Measurements from ENCODE around the gene DNAJC6.

GRCh38 chr1:65319754-65320153 is 10.4 kb downstream of the DNAJC6 start:
- TF ChIP-seq CTCF (IDR thresholded peaks at IDR 0.05) (no peak), POLR2A (IDR thresholded peaks at IDR 0.05) (no peak)

All from esophagus squamous epithelium (tissue), 4 donors.